ENCODE data around the gene CFTR.
A peak's percentile ranks its signal among the peaks of the same experiment; 100 is the strongest.

CFTR gene

GRCh38 chr7:117600911-117601310, 121.1 kb downstream of the CFTR start:
- Histone ChIP-seq H3F3A (ENCODE audit: insufficient read depth, low read length) (peaks cover 13% of the 10 kb centered on the region), H3K9me3 (replicated peaks; ENCODE audit: insufficient read depth, low read length) (no peaks in the 10 kb centered on the region), H3K9me2 (replicated peaks; ENCODE audit: insufficient read depth, low read length) (no peaks in the 10 kb centered on the region), H3K27ac (ENCODE audit: low read length) (no peak overlapping the region), H3K4me1 (ENCODE audit: low read length) (peaks cover 12% of the 10 kb centered on the region), H3K4me3 (ENCODE audit: low read length) (no peak overlapping the region), H3K36me3 (replicated peaks; ENCODE audit: insufficient read depth, low read length) (no peaks in the 10 kb centered on the region), H3K9ac (ENCODE audit: low read length) (no peak overlapping the region), H3K4me2 (ENCODE audit: low read depth, low read length) (no peak overlapping the region), H3K27me3 (replicated peaks; ENCODE audit: insufficient read depth, low read length) (no peaks in the 10 kb centered on the region), H4K20me1 (ENCODE audit: insufficient read depth, low read length) (no peaks in the 10 kb centered on the region), H2AFZ (ENCODE audit: low read length) (no peak overlapping the region), H3K79me2 (ENCODE audit: low read length) (no peaks in the 10 kb centered on the region)
- no peak for DNase-seq
- no peak for TF ChIP-seq EZH2phosphoT487 (IDR thresholded peaks at IDR 0.05; ENCODE audit: low read length)
- no peak for TF ChIP-seq CTCF (IDR thresholded peaks at IDR 0.05; ENCODE audit: low read length)
- no peak for TF ChIP-seq EZH2 (optimal IDR thresholded peaks at IDR 0.05; ENCODE audit: low read depth, low read length)

DNA sequence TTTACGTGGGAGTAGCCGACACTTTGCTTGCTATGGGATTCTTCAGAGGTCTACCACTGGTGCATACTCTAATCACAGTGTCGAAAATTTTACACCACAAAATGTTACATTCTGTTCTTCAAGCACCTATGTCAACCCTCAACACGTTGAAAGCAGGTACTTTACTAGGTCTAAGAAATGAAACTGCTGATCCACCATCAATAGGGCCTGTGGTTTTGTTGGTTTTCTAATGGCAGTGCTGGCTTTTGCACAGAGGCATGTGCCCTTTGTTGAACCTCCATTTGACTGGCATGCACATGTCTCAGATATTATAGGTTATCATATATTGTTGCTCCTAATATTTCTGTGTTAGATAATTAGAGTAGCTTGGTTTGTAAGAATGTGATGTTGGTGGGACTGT, 123.8 kb downstream of the CFTR start:
- H3F3A ChIP-seq (ENCODE audit: insufficient read depth, low read length): peaks cover 13% of the 10 kb centered on the region
- peak overlapping the region; percentile 1; the same call in 1 of the 2 replicates for H3K4me3 ChIP-seq (ENCODE audit: low read length)
- H3K9me3 ChIP-seq (replicated peaks; ENCODE audit: insufficient read depth, low read length): no peaks in the 10 kb centered on the region
- no peak for TF ChIP-seq EZH2phosphoT487 (IDR thresholded peaks at IDR 0.05; ENCODE audit: low read length)
- TF ChIP-seq CTCF (IDR thresholded peaks at IDR 0.05; ENCODE audit: low read length): no peak
- TF ChIP-seq EZH2 (optimal IDR thresholded peaks at IDR 0.05; ENCODE audit: low read depth, low read length): no peak
- no peaks in the 10 kb centered on the region for H3K79me2 ChIP-seq (ENCODE audit: low read length)
- H2AFZ ChIP-seq (ENCODE audit: low read length): no peak overlapping the region
- no peak overlapping the region for H3K9ac ChIP-seq (ENCODE audit: low read length)
- peaks cover 12% of the 10 kb centered on the region for H3K4me1 ChIP-seq (ENCODE audit: low read length)
- H4K20me1 ChIP-seq (ENCODE audit: insufficient read depth, low read length): no peaks in the 10 kb centered on the region
- no peaks in the 10 kb centered on the region for H3K27me3 ChIP-seq (replicated peaks; ENCODE audit: insufficient read depth, low read length)
- DNase-seq: peak; percentile 97
- H3K4me2 ChIP-seq (ENCODE audit: low read depth, low read length): peak overlapping the region; percentile 53
- H3K27ac ChIP-seq (ENCODE audit: low read length): peak overlapping the region; percentile 3; the same call in 1 of the 2 replicates
- H3K36me3 ChIP-seq (replicated peaks; ENCODE audit: insufficient read depth, low read length): no peaks in the 10 kb centered on the region
- H3K9me2 ChIP-seq (replicated peaks; ENCODE audit: insufficient read depth, low read length): no peaks in the 10 kb centered on the region

DNA sequence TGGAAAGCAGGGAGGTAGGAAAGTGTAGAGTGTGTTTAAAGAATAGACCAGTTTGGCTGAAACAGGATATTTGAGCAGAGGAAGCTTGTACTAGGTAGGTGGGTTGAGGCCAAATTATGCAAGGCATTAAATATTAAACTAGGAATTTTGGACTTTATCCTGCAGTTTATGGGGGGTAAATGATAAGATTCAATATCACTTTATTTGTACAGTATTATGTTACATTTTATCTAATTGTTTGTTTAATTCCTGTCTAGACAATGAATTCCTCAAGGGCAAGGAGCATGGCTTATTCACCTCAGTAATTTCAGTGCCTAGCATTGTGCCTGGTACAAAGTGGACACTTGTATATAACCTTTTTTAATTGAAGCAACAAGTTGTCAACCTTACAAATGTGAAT, 125.9 kb downstream of the CFTR start:
- H3K9me2 ChIP-seq (replicated peaks; ENCODE audit: insufficient read depth, low read length): no peaks in the 10 kb centered on the region

More for the DNA sequence above, 125.9 kb downstream of the CFTR start:
- TF ChIP-seq EZH2 (optimal IDR thresholded peaks at IDR 0.05; ENCODE audit: low read depth, low read length): no peak
- no peak for TF ChIP-seq EZH2phosphoT487 (IDR thresholded peaks at IDR 0.05; ENCODE audit: low read length)
- no peak for TF ChIP-seq CTCF (IDR thresholded peaks at IDR 0.05; ENCODE audit: low read length)
- peaks cover 13% of the 10 kb centered on the region for H3F3A ChIP-seq (ENCODE audit: insufficient read depth, low read length)
- no peaks in the 10 kb centered on the region for H3K79me2 ChIP-seq (ENCODE audit: low read length)
- H3K9me3 ChIP-seq (replicated peaks; ENCODE audit: insufficient read depth, low read length): no peaks in the 10 kb centered on the region
- no peaks in the 10 kb centered on the region for H3K27me3 ChIP-seq (replicated peaks; ENCODE audit: insufficient read depth, low read length)
- no peak for DNase-seq
- H3K36me3 ChIP-seq (replicated peaks; ENCODE audit: insufficient read depth, low read length): no peaks in the 10 kb centered on the region
- no peak overlapping the region for H2AFZ ChIP-seq (ENCODE audit: low read length)
- no peak overlapping the region for H3K4me3 ChIP-seq (ENCODE audit: low read length)
- H3K9ac ChIP-seq (ENCODE audit: low read length): no peak overlapping the region
- H3K4me1 ChIP-seq (ENCODE audit: low read length): peaks cover 12% of the 10 kb centered on the region
- no peak overlapping the region for H3K4me2 ChIP-seq (ENCODE audit: low read depth, low read length)
- no peak overlapping the region for H3K27ac ChIP-seq (ENCODE audit: low read length)
- no peaks in the 10 kb centered on the region for H4K20me1 ChIP-seq (ENCODE audit: insufficient read depth, low read length)
